Measurements from ENCODE around the gene LAS1L.

- TF ChIP-seq POLR2A (IDR thresholded peaks at IDR 0.05) (no peak), EP300 (IDR thresholded peaks at IDR 0.05) (no peak)
These were observed 38.4 kb upstream of the LAS1L start for GRCh38 chrX:65572971-65573370.
